PC-3 (cell line): ENCODE data around the gene TARP.
"Not testable (repeated sequence)": the region's sequence is repeated elsewhere in the genome, so short reads cannot be mapped to it uniquely, and the experiment has no call there.

Experiments
- ATAC-seq: fragments of 200-7000 bp; cut with Tn5 transposase; 2 replicates; pipeline ENCODE4 v1.9.1; 2020; ENCODE audit warnings: mild to moderate bottlenecking, moderate library complexity
- BruUV-seq: library from RNA; stranded (reverse); fragments of 400-500 nt; replicated peaks from 2 replicates; lab custom pipeline; 2021; lab: Mats Ljungman, UMichigan
- CTCF ChIA-PET: fragments of 300-600 bp; sonication (Branson Sonifier 250); formaldehyde crosslinking; loops from one replicate; lab custom pipeline; 2022; ENCODE audit warnings: antibody characterized with exemption; lab: Charles Lee
- POLR2A ChIA-PET: fragments of 300-600 bp; sonication (Branson Sonifier 250); formaldehyde crosslinking; loops from one replicate; lab custom pipeline; 2022; ENCODE audit warnings: antibody characterized with exemption; ENCODE audit not compliant: unreplicated experiment; lab: Charles Lee
- DNase-seq: peaks from one replicate; pipeline ENCODE4 v3.0.0-alpha.2; 2015
- H2AFZ ChIP-seq: fragments of 300-600 bp; sonication (generic); 2 replicates; pipeline ENCODE4 v1.6.0; 2016; ENCODE audit warnings: antibody characterized with exemption, low read length
- H3F3A ChIP-seq: fragments of 300-600 bp; sonication (generic); one replicate; pipeline ENCODE4 v1.6.0; 2017; ENCODE audit warnings: antibody characterized with exemption, low read length, control low read depth, mild to moderate bottlenecking; ENCODE audit not compliant: unreplicated experiment
- H3K27ac ChIP-seq: fragments of 300-600 bp; sonication (generic); 2 replicates; pipeline ENCODE4 v1.5.1; 2016; ENCODE audit warnings: mild to moderate bottlenecking, low read length
- H3K27me3 ChIP-seq: fragments of 300-600 bp; sonication (generic); 2 replicates; pipeline ENCODE4 v1.6.1; 2016; ENCODE audit warnings: low read length, mixed read lengths
- H3K36me3 ChIP-seq: fragments of 300-600 bp; sonication (generic); 2 replicates; pipeline ENCODE4 v1.6.1; 2016; ENCODE audit warnings: low read depth, mixed run types, low read length, mixed read lengths
- H3K4me1 ChIP-seq: fragments of 300-600 bp; sonication (generic); 2 replicates; pipeline ENCODE4 v1.5.1; 2016; ENCODE audit warnings: low read length; ENCODE audit not compliant: insufficient read depth
- H3K4me2 ChIP-seq: fragments of 300-600 bp; sonication (generic); 2 replicates; pipeline ENCODE4 v1.6.0; 2016; ENCODE audit warnings: low read length
- H3K4me3 ChIP-seq: fragments of 300-600 bp; sonication (generic); 2 replicates; pipeline ENCODE4 v1.5.1; 2016; ENCODE audit warnings: mild to moderate bottlenecking, low read length, mixed read lengths
- H3K79me2 ChIP-seq: fragments of 300-600 bp; sonication (generic); 2 replicates; pipeline ENCODE4 v1.6.1; 2017; ENCODE audit warnings: low read length, mixed read lengths
- H3K9ac ChIP-seq: fragments of 300-600 bp; sonication (generic); 2 replicates; pipeline ENCODE4 v1.6.0; 2016; ENCODE audit warnings: mild to moderate bottlenecking, low read length
- H3K9me2 ChIP-seq: fragments of 300-600 bp; sonication (generic); replicated peaks from 2 replicates; pipeline ENCODE4 v1.6.1; 2016; ENCODE audit warnings: mixed run types, low read length, mixed read lengths
- H3K9me3 ChIP-seq: fragments of 300-600 bp; sonication (generic); 2 replicates; pipeline ENCODE4 v1.6.1; 2016; ENCODE audit warnings: low read length, mixed read lengths
- H4K20me1 ChIP-seq: fragments of 300-600 bp; sonication (generic); 2 replicates; pipeline ENCODE4 v1.6.1; 2016; ENCODE audit warnings: low read length, mixed read lengths
- CTCF ChIP-seq: fragments of 300-600 bp; sonication (generic); conservative IDR thresholded peaks from 2 replicates; pipeline ENCODE4 v1.5.1; 2017; ENCODE audit warnings: antibody characterized with exemption, low read depth, mild to moderate bottlenecking, low read length
- EZH2 ChIP-seq: fragments of 300-600 bp; sonication (generic); IDR thresholded peaks from one replicate; pipeline ENCODE4 v1.6.1; 2017; ENCODE audit warnings: antibody characterized with exemption, mild to moderate bottlenecking, low read length; ENCODE audit not compliant: unreplicated experiment
- EZH2phosphoT487 ChIP-seq: fragments of 300-600 bp; sonication (generic); IDR thresholded peaks from 2 replicates; pipeline ENCODE4 v1.6.1; 2018; ENCODE audit warnings: mild to moderate bottlenecking, antibody characterized with exemption, low read length, borderline replicate concordance
- intact Hi-C: fragments of 100-400 bp; cut with micrococcal nuclease; formaldehyde crosslinking; loops from 2 replicates; pipeline ENCODE4 v1.9.0; 2023

TARP gene

DNA sequence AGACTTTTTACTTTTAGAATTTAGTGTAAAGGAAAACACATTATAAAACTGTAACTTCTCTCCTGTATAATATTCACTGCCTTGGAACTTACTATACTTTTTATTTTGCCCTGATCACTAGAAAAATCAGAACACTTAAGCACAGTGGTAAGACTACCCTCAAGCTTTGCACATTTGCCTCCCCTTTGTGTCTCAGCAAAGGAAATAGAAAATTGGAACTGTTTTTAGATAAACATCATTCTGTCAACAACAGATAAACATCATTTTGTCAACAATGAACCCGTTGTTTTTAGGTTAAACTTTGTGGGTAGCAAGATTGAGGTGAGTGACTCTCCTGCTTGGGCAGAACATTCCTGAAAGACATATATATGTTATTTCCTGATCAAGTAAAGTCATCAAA, 8.8 kb downstream of the TARP start:
- H3K9me2 ChIP-seq, BruUV-seq, H3K27ac ChIP-seq, H3K4me3 ChIP-seq, ATAC-seq, intact Hi-C loops, H2AFZ ChIP-seq, H3K9me3 ChIP-seq, H4K20me1 ChIP-seq, DNase-seq, CTCF ChIA-PET, H3K36me3 ChIP-seq, H3K4me1 ChIP-seq, H3F3A ChIP-seq, H3K4me2 ChIP-seq, H3K79me2 ChIP-seq, POLR2A ChIA-PET, H3K9ac ChIP-seq: not testable (repeated sequence)
- peaks cover 30% of the 10 kb centered on the region for H3K27me3 ChIP-seq

DNA sequence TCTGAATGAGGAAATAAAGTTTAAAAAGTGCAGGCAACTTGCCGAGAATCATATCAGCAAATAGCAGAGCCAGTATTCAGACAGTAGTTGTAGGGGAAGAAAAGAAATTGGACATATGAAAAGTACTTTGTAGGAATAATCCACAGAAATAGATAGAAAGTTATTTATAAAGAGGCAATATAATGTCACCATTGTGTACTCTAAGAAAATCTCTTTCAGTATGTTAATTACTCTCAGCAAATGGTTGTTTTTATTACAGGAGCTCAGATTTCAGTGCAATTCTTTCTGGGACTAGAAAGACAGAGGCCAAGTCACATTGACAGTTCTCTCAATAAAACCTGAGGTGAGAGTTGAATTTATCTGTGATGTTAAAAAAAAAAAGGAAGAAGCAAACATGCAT, 10.2 kb downstream of the TARP start:
- H2AFZ ChIP-seq, H3K36me3 ChIP-seq, H4K20me1 ChIP-seq, DNase-seq, H3K9me3 ChIP-seq, H3K4me2 ChIP-seq, H3K9me2 ChIP-seq, H3F3A ChIP-seq, H3K27ac ChIP-seq, intact Hi-C loops, H3K9ac ChIP-seq, POLR2A ChIA-PET, H3K79me2 ChIP-seq, H3K4me1 ChIP-seq, ATAC-seq, BruUV-seq, H3K4me3 ChIP-seq, CTCF ChIA-PET: not testable (repeated sequence)
- H3K27me3 ChIP-seq = peaks cover 39% of the 10 kb centered on the region

DNA sequence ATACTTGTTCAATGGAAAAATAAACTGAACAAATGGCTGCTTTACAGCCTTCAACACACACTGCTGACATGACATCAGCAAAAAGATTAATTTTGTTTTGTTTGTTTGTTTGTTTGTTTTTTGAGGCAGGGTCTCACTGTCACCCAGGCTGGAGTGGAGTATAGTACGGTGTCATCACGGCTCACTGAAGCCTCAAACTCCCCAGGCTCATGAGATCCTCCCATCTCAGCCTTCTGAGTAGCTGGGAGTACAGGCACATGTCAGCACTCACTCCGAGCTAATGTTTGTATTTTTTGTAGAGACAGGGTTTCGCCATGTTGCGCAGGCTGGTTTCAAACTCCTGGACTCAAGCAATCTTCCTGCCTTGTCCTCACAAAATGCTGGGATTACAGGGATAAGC, 10.9 kb downstream of the TARP start:
- H3K9ac ChIP-seq = no peak overlapping the region
- CTCF ChIA-PET = no interaction called here
- no TSS peak for BruUV-seq
- H3K27me3 ChIP-seq = peaks cover 43% of the 10 kb centered on the region
- no peaks in the 10 kb centered on the region for H3K9me3 ChIP-seq
- no peak for DNase-seq
- POLR2A ChIA-PET = no interaction called here
- H3K4me1 ChIP-seq = no peaks in the 10 kb centered on the region
- H3K36me3 ChIP-seq = no peaks in the 10 kb centered on the region
- H4K20me1 ChIP-seq = no peaks in the 10 kb centered on the region
- no peak for ATAC-seq
- H3K79me2 ChIP-seq = no peaks in the 10 kb centered on the region
- H3K4me2 ChIP-seq = no peak overlapping the region
- no peak overlapping the region for H3K4me3 ChIP-seq
- no peak overlapping the region for H2AFZ ChIP-seq
- H3K9me2 ChIP-seq = no peaks in the 10 kb centered on the region
- no peak overlapping the region for H3K27ac ChIP-seq
- no peaks in the 10 kb centered on the region for H3F3A ChIP-seq
- intact Hi-C loops = no loop called here
- TF ChIP-seq EZH2 (no peak), CTCF (no peak), EZH2phosphoT487 (no peak)

- H3K4me1 ChIP-seq, H3K4me3 ChIP-seq, H2AFZ ChIP-seq, POLR2A ChIA-PET, H3K9me3 ChIP-seq, H3F3A ChIP-seq, ATAC-seq, BruUV-seq, intact Hi-C loops, DNase-seq, H3K36me3 ChIP-seq, H3K27ac ChIP-seq, H3K79me2 ChIP-seq, H3K9ac ChIP-seq, H4K20me1 ChIP-seq, H3K4me2 ChIP-seq, H3K9me2 ChIP-seq, CTCF ChIA-PET: not testable (repeated sequence)
- H3K27me3 ChIP-seq = peaks cover 47% of the 10 kb centered on the region
Observed at GRCh38 chr7:38262026-38262425, 11.4 kb downstream of the TARP start.

DNA sequence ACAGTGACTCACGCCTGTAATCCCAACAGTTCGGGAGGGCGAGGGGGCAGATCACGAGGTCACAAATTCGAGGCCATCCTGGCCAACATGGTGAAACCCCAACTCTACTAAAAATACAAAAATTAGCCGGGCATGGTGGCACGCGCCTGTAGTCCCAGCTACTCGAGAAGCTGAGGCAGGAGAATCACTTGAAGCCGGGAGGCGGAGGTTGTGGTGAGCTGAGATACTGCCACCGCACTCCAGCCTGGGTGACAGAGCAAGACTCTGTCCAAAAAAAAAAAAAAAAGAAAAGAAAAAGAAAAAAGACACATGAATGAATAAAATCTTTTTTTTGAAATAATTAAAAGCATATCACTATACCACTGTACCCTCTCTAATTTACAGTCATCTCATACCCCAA, 11.8 kb downstream of the TARP start:
- H2AFZ ChIP-seq, H3K4me1 ChIP-seq, intact Hi-C loops, H3K9ac ChIP-seq, POLR2A ChIA-PET, CTCF ChIA-PET, H3K36me3 ChIP-seq, H3K79me2 ChIP-seq, H3K9me2 ChIP-seq, H3K4me2 ChIP-seq, H4K20me1 ChIP-seq, H3K4me3 ChIP-seq, ATAC-seq, H3F3A ChIP-seq, H3K27ac ChIP-seq, DNase-seq, BruUV-seq, H3K9me3 ChIP-seq: not testable (repeated sequence)
- H3K27me3 ChIP-seq = peaks cover 51% of the 10 kb centered on the region

DNA sequence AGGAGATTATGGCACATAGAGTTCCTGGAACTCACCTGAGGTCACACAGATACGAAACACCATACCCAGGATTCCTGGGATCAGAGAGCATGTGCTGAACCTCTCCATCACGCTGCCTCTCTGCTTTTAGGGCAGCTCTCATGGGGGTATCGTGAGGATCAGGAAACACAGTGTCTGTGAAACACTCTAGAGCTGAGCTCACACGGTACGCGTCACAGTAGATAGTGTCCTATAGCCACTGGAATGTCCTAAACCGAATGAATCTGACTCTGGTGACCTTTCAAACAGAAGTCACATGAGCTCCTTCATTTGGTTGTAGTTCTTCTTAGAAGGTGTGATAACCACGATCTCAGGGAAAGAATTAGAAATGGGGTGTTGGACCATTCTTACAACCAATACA, 14.3 kb downstream of the TARP start:
- H4K20me1 ChIP-seq, H3K9ac ChIP-seq, H3K36me3 ChIP-seq, H3F3A ChIP-seq, BruUV-seq, H3K4me1 ChIP-seq, DNase-seq, H3K4me3 ChIP-seq, H2AFZ ChIP-seq, intact Hi-C loops, CTCF ChIA-PET, ATAC-seq, H3K9me2 ChIP-seq, H3K9me3 ChIP-seq, POLR2A ChIA-PET, H3K4me2 ChIP-seq, H3K79me2 ChIP-seq, H3K27ac ChIP-seq: not testable (repeated sequence)
- H3K27me3 ChIP-seq = peaks cover 64% of the 10 kb centered on the region
